Hematopoietic multipotent progenitor cell treated with erythropoietin and hydrocortisone succinate and interleukin-3 and kit ligand, for 15 days (in vitro differentiated cells): ENCODE results near the gene NOL11.
A peak's percentile ranks its signal among the peaks of the same experiment; 100 is the strongest.
"Not testable (repeated sequence)": the region's sequence is repeated elsewhere in the genome, so short reads cannot be mapped to it uniquely, and the experiment has no call there.

ENCODE experiments used
- DNase-seq: peaks from one replicate; pipeline ENCODE4 v3.0.0-alpha.2; 2015; ENCODE audit warnings: low spot score

NOL11 gene

GRCh38 chr17:67754001-67754400 lies 36.3 kb downstream of the NOL11 start:
- DNase-seq = no peak

GRCh38 chr17:67754686-67755085 lies 37.0 kb downstream of the NOL11 start:
- not testable (repeated sequence) for DNase-seq

- DNase-seq = not testable (repeated sequence)
Observed at GRCh38 chr17:67756766-67757165, 39.0 kb downstream of the NOL11 start.

- no peak for DNase-seq
Observed at GRCh38 chr17:67759355-67760171, 41.8 kb downstream of the NOL11 start.

- no peak for DNase-seq
Observed at GRCh38 chr17:67765623-67766022, 47.9 kb downstream of the NOL11 start.

GRCh38 chr17:67769231-67769630 lies 51.5 kb downstream of the NOL11 start:
- DNase-seq = no peak

- DNase-seq = no peak
Observed at GRCh38 chr17:67770539-67770938, 52.8 kb downstream of the NOL11 start.

GRCh38 chr17:67772679-67773078 lies 54.9 kb downstream of the NOL11 start:
- DNase-seq = no peak

GRCh38 chr17:67773246-67773645 lies 55.5 kb downstream of the NOL11 start:
- no peak for DNase-seq

- peak; percentile 72 for DNase-seq
Observed at GRCh38 chr17:67779098-67779672, 61.4 kb downstream of the NOL11 start.

GRCh38 chr17:67784364-67785121 lies 66.8 kb downstream of the NOL11 start:
- DNase-seq = peak; percentile 96

- no peak for DNase-seq
Observed at GRCh38 chr17:67785122-67785477, 67.4 kb downstream of the NOL11 start.

- DNase-seq = no peak
Observed at GRCh38 chr17:67785504-67785903, 67.8 kb downstream of the NOL11 start.
